Ascending aorta (tissue), 2 donors: ENCODE measurements around the gene EDN2. TPM values are rescaled to one million over a fixed set of nuclear protein-coding genes. Genes with fewer than 3 reads are reported as not detected.
A peak's percentile ranks its signal among the peaks of the same experiment; 100 is the strongest.

Experiments
- DNase-seq, 2 donors: peaks; one replicate each; pipeline ENCODE4 v3.0.0-alpha.2; 2019; ENCODE audit warnings: low spot score in 2 of 2
- H3K27ac ChIP-seq, 2 donors: fragments of 200-600 bp; sonication (generic); one replicate each; pipeline ENCODE4 v1.5.1; 2016 to 2017; ENCODE audit warnings: mild to moderate bottlenecking in 1 of 2
- H3K27me3 ChIP-seq: fragments of 200-600 bp; sonication (generic); one replicate; pipeline ENCODE4 v1.5.1; 2017
- H3K36me3 ChIP-seq, 2 donors: fragments of 200-600 bp; sonication (generic); one replicate each; pipeline ENCODE4 v1.5.1; 2016
- H3K4me1 ChIP-seq, 2 donors: fragments of 200-600 bp; sonication (generic); one replicate each; pipeline ENCODE4 v1.5.1; 2016 to 2017; ENCODE audit warnings: mild to moderate bottlenecking in 1 of 2
- H3K4me3 ChIP-seq, 2 donors: fragments of 200-600 bp; sonication (generic); one replicate each; pipeline ENCODE4 v1.5.1; 2016 to 2017; ENCODE audit warnings: mild to moderate bottlenecking in 1 of 2
- H3K9me3 ChIP-seq, 2 donors: fragments of 200-600 bp; sonication (generic); one replicate each; pipeline ENCODE4 v1.5.1; 2016
- CTCF ChIP-seq, 3 experiments: fragments of 200-600 bp in 2 of 3; fragments of 450-650 bp in 1 of 3; sonication (generic) in 2 of 3; IDR thresholded peaks; one replicate each; pipeline ENCODE4 v1.5.1; 2016 to 2019; ENCODE audit warnings: antibody characterized with exemption in 3 of 3, mild to moderate bottlenecking in 1 of 3, moderate library complexity in 1 of 3
- intact Hi-C: fragments of 100-400 bp; cut with DNase I; formaldehyde crosslinking; loops from one replicate; pipeline ENCODE4 v1.15.1; 2023
- total RNA-seq: library from RNA; depleted of rRNA; stranded (reverse); fragments of >200 nt; gene quantifications from one replicate; pipeline ENCODE4 v1.1.0, GENCODE V29; 2016

The EDN2 gene
- not detected for total RNA-seq

GRCh38 chr1:41484402-41485241 is at the start of gene EDN2:
TSS of gene EDN2 (minus strand) at chr1:41484683. CDS start at chr1:41484601, 82 bp downstream.
- Histone ChIP-seq H3K27me3 (no peaks in the 10 kb centered on the region), H3K36me3 (no peaks in the 10 kb centered on the region), H3K4me1 (peaks cover 3 to 22% of the 10 kb centered on the region in 2 donors), H3K9me3 (no peaks in the 10 kb centered on the region), H3K4me3 (no peak within 1 kb of the TSS), H3K27ac (no peak within 1 kb of the TSS)
- DNase-seq, result no peak
- TF ChIP-seq CTCF (IDR thresholded peaks at IDR 0.05), result peak in 2 of 3 experiments; percentile 20 to 38
- intact Hi-C loops, result no loop called here

GRCh38 chr1:41533731-41534080 is 49.2 kb upstream of the EDN2 start:
- Histone ChIP-seq H3K27me3 (no peaks in the 10 kb centered on the region), H3K4me3 (no peak overlapping the region), H3K27ac (no peak overlapping the region), H3K9me3 (no peaks in the 10 kb centered on the region), H3K4me1 (peaks cover 0 to 20% of the 10 kb centered on the region in 2 donors), H3K36me3 (no peaks in the 10 kb centered on the region)
- peak in 1 of 2 donors; percentile 54 for DNase-seq
- intact Hi-C loops, result no loop called here
- no peak for TF ChIP-seq CTCF (IDR thresholded peaks at IDR 0.05)

- DNase-seq, result peak in 1 of 2 donors; percentile 47
- no peaks in the 10 kb centered on the region for H3K9me3 ChIP-seq
- intact Hi-C loops, result no loop called here
These were observed 48.7 kb upstream of the EDN2 start for GRCh38 chr1:41533016-41533730.

GRCh38 chr1:41532206-41532975 is 47.9 kb upstream of the EDN2 start:
- H3K4me1 ChIP-seq, result peaks cover 0 to 12% of the 10 kb centered on the region in 2 donors
- no peak overlapping the region for H3K4me3 ChIP-seq
- intact Hi-C loops, result no loop called here
- no peaks in the 10 kb centered on the region for H3K36me3 ChIP-seq
- H3K27ac ChIP-seq, result no peak overlapping the region
- DNase-seq, result peak in 1 of 2 donors; percentile 30
- no peak for TF ChIP-seq CTCF (IDR thresholded peaks at IDR 0.05)
- H3K9me3 ChIP-seq, result no peaks in the 10 kb centered on the region
- H3K27me3 ChIP-seq, result no peaks in the 10 kb centered on the region

More at GRCh38 chr1:41533016-41533730, 48.7 kb upstream of the EDN2 start:
- Histone ChIP-seq H3K27ac (no peak overlapping the region), H3K36me3 (no peaks in the 10 kb centered on the region), H3K27me3 (no peaks in the 10 kb centered on the region), H3K4me3 (no peak overlapping the region), H3K4me1 (peaks cover 0 to 16% of the 10 kb centered on the region in 2 donors)
- TF ChIP-seq CTCF (IDR thresholded peaks at IDR 0.05), result no peak

GRCh38 chr1:41530411-41530810 is 45.9 kb upstream of the EDN2 start:
- Histone ChIP-seq H3K4me3 (no peak overlapping the region), H3K27me3 (no peaks in the 10 kb centered on the region), H3K36me3 (no peaks in the 10 kb centered on the region), H3K9me3 (no peaks in the 10 kb centered on the region), H3K27ac (no peak overlapping the region), H3K4me1 (no peaks in the 10 kb centered on the region)
- peak in 1 of 2 donors; percentile 34 for DNase-seq
- TF ChIP-seq CTCF (IDR thresholded peaks at IDR 0.05), result no peak
- intact Hi-C loops, result no loop called here
